GM12891 (cell line): Measurements from ENCODE around the gene ZNF600.
"Not testable (repeated sequence)": the region's sequence is repeated elsewhere in the genome, so short reads cannot be mapped to it uniquely, and the experiment has no call there.

Experiments used
- DNase-seq: peaks from one replicate; pipeline ENCODE4 v3.0.0; 2011; ENCODE audit warnings: low spot score; ENCODE audit not compliant: insufficient read length
- FAIRE-seq: peaks from 2 replicates; lab custom pipeline; 2011; peaks lifted over from hg19 to GRCh38; lab: Jason Lieb, UNC
- PAX5 ChIP-seq: IDR thresholded peaks from 2 replicates; pipeline ENCODE4 v1.6.1; 2011; ENCODE audit warnings: low read length, moderate library complexity, mild to moderate bottlenecking; ENCODE audit not compliant: insufficient read depth, severe bottlenecking

The ZNF600 gene

GRCh38 chr19:52716522-52716921, 70.1 kb downstream of the ZNF600 start:
- DNase-seq (no peak), FAIRE-seq (no peak)
- no peak for TF ChIP-seq PAX5

DNA sequence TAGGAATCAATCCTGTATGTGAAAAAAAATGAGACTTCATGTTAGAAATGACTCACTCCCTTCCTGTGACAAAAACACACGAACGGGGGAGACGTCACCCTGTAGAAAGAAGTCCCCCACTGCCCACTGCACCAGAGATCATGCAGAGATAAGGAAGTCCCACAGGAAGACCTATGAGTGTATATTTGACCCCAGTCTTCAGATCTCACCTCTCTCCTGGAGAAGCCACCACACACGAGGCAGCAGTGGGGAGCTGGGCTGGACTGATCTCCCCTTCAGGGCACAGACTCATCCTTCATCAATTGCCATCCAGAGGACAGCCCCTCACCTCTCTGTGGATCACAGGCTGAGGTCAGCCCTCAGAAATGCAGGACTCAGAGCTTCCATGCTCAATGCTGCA, 70.7 kb downstream of the ZNF600 start:
- DNase-seq, FAIRE-seq: not testable (repeated sequence)

DNA sequence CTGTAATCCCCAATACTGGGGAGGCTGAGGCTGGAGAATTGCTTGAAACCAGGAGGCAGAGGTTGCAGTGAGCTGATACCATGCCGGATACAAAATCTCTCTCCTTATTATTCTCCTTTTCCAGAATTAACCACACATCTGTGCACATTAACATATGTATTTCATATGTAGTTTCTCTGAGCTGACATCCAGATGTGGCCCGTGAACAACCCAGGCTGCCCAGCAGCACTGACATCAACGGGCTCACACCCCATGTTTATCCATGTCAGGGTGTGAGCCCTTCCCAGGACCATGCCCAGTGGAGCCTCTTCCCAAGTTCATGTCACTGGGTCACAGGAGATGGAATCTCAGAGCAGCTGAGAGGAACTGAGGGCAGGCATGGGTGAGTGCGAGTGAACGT, 71.3 kb downstream of the ZNF600 start:
- not testable (repeated sequence) for DNase-seq, FAIRE-seq
